ENCODE measurements around the gene ARSJ. TPM values are rescaled to one million over a fixed set of nuclear protein-coding genes. Genes with fewer than 3 reads are reported as not detected.

ARSJ gene
- total and polyA plus RNA-seq, 7 donors, result 0.03 to 0.35 (median 0.21) TPM

- H3K4me3 ChIP-seq, result no peak overlapping the region
- DNase-seq, result no peak
- no peak overlapping the region for H3K27ac ChIP-seq
- 21 to 29% (median 26%) methylated on average over 3 of the region's 3 CpGs for WGBS, 3 donors
- no peaks in the 10 kb centered on the region for H3K4me1 ChIP-seq
- no peaks in the 10 kb centered on the region for H3K27me3 ChIP-seq (ENCODE audit: insufficient read depth in 3 of 3, low read length in 2 of 3)
- intact Hi-C loops (cut with DNase I), result no loop called here
- H3K36me3 ChIP-seq (ENCODE audit: insufficient read depth in 1 of 2, low read depth in 1 of 2), result no peaks in the 10 kb centered on the region
- no peak for ATAC-seq
- no peak for TF ChIP-seq CTCF (IDR thresholded peaks at IDR 0.05)
- H3K9me3 ChIP-seq, result no peaks in the 10 kb centered on the region
Measured at GRCh38 chr4:113878668-113879067, 100.8 kb downstream of the ARSJ start.

- Histone ChIP-seq H3K9me3 (no peaks in the 10 kb centered on the region), H3K27me3 (ENCODE audit: insufficient read depth in 3 of 3, low read length in 2 of 3) (no peaks in the 10 kb centered on the region), H3K27ac (no peak overlapping the region), H3K4me1 (no peaks in the 10 kb centered on the region), H3K36me3 (ENCODE audit: insufficient read depth in 1 of 2, low read depth in 1 of 2) (no peaks in the 10 kb centered on the region), H3K4me3 (no peak overlapping the region)
- intact Hi-C loops (cut with DNase I), result no loop called here
- no peak for TF ChIP-seq CTCF (IDR thresholded peaks at IDR 0.05)
- no peak for DNase-seq
- ATAC-seq, result no peak
- WGBS, 3 donors, result 89 to 93% (median 89%) methylated on average over 1 of the region's 1 CpG
Measured at GRCh38 chr4:113874480-113874879, 105.0 kb downstream of the ARSJ start.

- Histone ChIP-seq H3K36me3 (ENCODE audit: insufficient read depth in 1 of 2, low read depth in 1 of 2) (no peaks in the 10 kb centered on the region), H3K9me3 (no peaks in the 10 kb centered on the region), H3K4me1 (no peaks in the 10 kb centered on the region), H3K27me3 (ENCODE audit: insufficient read depth in 3 of 3, low read length in 2 of 3) (no peaks in the 10 kb centered on the region), H3K4me3 (no peak overlapping the region), H3K27ac (no peak overlapping the region)
- ATAC-seq, result no peak
- no peak for TF ChIP-seq CTCF (IDR thresholded peaks at IDR 0.05)
- intact Hi-C loops (cut with DNase I), result no loop called here
- DNase-seq, result no peak
Measured at GRCh38 chr4:113873508-113873907, 105.9 kb downstream of the ARSJ start.

- H3K9me3 ChIP-seq, result no peaks in the 10 kb centered on the region
- H3K4me1 ChIP-seq, result no peaks in the 10 kb centered on the region
- H3K4me3 ChIP-seq, result no peak overlapping the region
- no peak for TF ChIP-seq CTCF (IDR thresholded peaks at IDR 0.05)
- no peak overlapping the region for H3K27ac ChIP-seq
- DNase-seq (no peak), ATAC-seq (no peak)
- no peaks in the 10 kb centered on the region for H3K36me3 ChIP-seq (ENCODE audit: insufficient read depth in 1 of 2, low read depth in 1 of 2)
- no peaks in the 10 kb centered on the region for H3K27me3 ChIP-seq (ENCODE audit: insufficient read depth in 3 of 3, low read length in 2 of 3)
- WGBS, 3 donors, result 69 to 76% (median 74%) methylated on average over 5 of the region's 5 CpGs
- intact Hi-C loops (cut with DNase I), result no loop called here
Measured at GRCh38 chr4:113872426-113873260, 106.8 kb downstream of the ARSJ start.

- no peaks in the 10 kb centered on the region for H3K9me3 ChIP-seq
- H3K27me3 ChIP-seq (ENCODE audit: insufficient read depth in 3 of 3, low read length in 2 of 3), result no peaks in the 10 kb centered on the region
- H3K4me1 ChIP-seq, result no peaks in the 10 kb centered on the region
- no peak for DNase-seq
- no peaks in the 10 kb centered on the region for H3K36me3 ChIP-seq (ENCODE audit: insufficient read depth in 1 of 2, low read depth in 1 of 2)
- TF ChIP-seq CTCF (IDR thresholded peaks at IDR 0.05), result no peak
- no peak overlapping the region for H3K27ac ChIP-seq
- H3K4me3 ChIP-seq, result no peak overlapping the region
- 89 to 96% (median 94%) methylated on average over 1 of the region's 1 CpG for WGBS, 3 donors
- no peak for ATAC-seq
- intact Hi-C loops (cut with DNase I), result no loop called here
Measured at GRCh38 chr4:113871080-113871479, 108.4 kb downstream of the ARSJ start.

All from psoas muscle (tissue), 8 donors.